ENCODE measurements around the gene ATAT1. TPM values are rescaled to one million over a fixed set of nuclear protein-coding genes. Genes with fewer than 3 reads are reported as not detected.

The ATAT1 gene
- total and polyA plus RNA-seq, 9 of the 15 experiments (the other 6 are each of a cell fraction or from before 2014, with no cell fraction given), result 0.65 to 5.8 (median 1.6) TPM

DNA sequence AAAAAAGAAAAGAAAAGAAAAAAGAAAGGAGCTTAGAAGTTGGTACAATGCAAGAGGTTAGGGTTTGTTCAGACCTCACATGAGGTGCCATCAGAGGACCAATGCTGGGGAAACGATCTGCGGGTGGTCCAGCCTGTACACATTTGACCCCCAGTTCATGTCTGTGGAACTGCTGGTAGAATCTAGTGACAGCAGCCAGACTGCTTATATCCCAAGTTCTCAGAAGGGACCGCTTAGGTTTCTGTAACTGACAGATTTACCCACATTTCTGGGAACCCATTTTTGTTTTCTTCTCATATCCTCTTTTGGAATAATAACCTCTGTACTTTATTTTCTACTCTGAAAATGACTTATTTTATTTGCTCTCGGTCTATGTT lies 55.1 kb downstream of the ATAT1 start:
- CTCF ChIA-PET (ENCODE audit: low intra/inter-chr PET ratio), result interaction anchor here (6.1 kb wide), 1 partner anchor 40 kb away, joined by 92 read pairs; the partner anchor contains the start of gene TUBB
- FAIRE-seq, result no peak
- TF ChIP-seq ZBTB5 (IDR thresholded peaks at IDR 0.05) (peak; percentile 80; the same call in 1 of the 2 replicates), ZNF764 (CRISPR knock-in tag; IDR thresholded peaks at IDR 0.05; ENCODE audit: low read depth) (0 out of 2 replicates have a peak, but pooled peaks have one; percentile 3), JUND (IDR thresholded peaks at IDR 0.05; ENCODE audit: borderline replicate concordance, low read depth, low read length) (no peak), JUND (tag; IDR thresholded peaks at IDR 0.05; ENCODE audit: borderline replicate concordance, low read depth, low read length) (no peak), NR2C1 (IDR thresholded peaks at IDR 0.05) (no peak), NR2C1 (tag; IDR thresholded peaks at IDR 0.05) (0 out of 2 replicates have a peak, but pooled peaks have one; percentile 12), ZFX (CRISPR knock-in tag; IDR thresholded peaks at IDR 0.05) (no peak), CBX3 (IDR thresholded peaks at IDR 0.05; ENCODE audit: borderline replicate concordance in 1 of 2, low read length in 2 of 2) (no peak), PRMT5 (CRISPR knock-in tag; IDR thresholded peaks at IDR 0.05) (no peak), TRIM28 (IDR thresholded peaks at IDR 0.05) (no peak), FOXK2 (conservative IDR thresholded peaks at IDR 0.05 in 1 of 2, IDR thresholded peaks at IDR 0.05 in 1 of 2; ENCODE audit: low read depth in 2 of 2) (peak in 1 of 2 experiments; percentile 41; a peak in 1 of 4 replicates), MECOM (CRISPR knock-in tag; IDR thresholded peaks at IDR 0.05) (no peak), RBFOX2 (IDR thresholded peaks at IDR 0.05; ENCODE audit: low read depth, low read length) (no peak), MTA2 (IDR thresholded peaks at IDR 0.05; ENCODE audit: low read depth) (0 out of 2 replicates have a peak, but pooled peaks have one; percentile 15), CEBPG (CRISPR knock-in tag; IDR thresholded peaks at IDR 0.05) (no peak), CEBPG (tag; conservative IDR thresholded peaks at IDR 0.05 in 1 of 2, IDR thresholded peaks at IDR 0.05 in 1 of 2) (no peak), ZNF75A (CRISPR knock-in tag; IDR thresholded peaks at IDR 0.05) (0 out of 2 replicates have a peak, but pooled peaks have one; percentile 33), KAT8 (IDR thresholded peaks at IDR 0.05; ENCODE audit: low read depth) (no peak), FIP1L1 (IDR thresholded peaks at IDR 0.05; ENCODE audit: low read depth, low read length, poor library complexity, severe bottlenecking) (no peak), ESRRA (IDR thresholded peaks at IDR 0.05; ENCODE audit: borderline replicate concordance, low read depth) (no peak)
- TF ChIP-seq, protein P1, sequence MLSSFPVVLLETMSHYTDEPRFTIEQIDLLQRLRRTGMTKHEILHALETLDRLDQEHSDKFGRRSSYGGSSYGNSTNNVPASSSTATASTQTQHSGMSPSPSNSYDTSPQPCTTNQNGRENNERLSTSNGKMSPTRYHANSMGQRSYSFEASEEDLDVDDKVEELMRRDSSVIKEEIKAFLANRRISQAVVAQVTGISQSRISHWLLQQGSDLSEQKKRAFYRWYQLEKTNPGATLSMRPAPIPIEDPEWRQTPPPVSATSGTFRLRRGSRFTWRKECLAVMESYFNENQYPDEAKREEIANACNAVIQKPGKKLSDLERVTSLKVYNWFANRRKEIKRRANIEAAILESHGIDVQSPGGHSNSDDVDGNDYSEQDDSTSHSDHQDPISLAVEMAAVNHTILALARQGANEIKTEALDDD (IDR thresholded peaks at IDR 0.05), result no peak

More for the DNA sequence above, 55.1 kb downstream of the ATAT1 start:
- no peak overlapping the region for H2AFZ ChIP-seq (ENCODE audit: low read depth, low read length)
- peaks cover 80% of the 10 kb centered on the region for H3K79me2 ChIP-seq (ENCODE audit: control insufficient read depth, insufficient read depth, low read length)
- in situ Hi-C loops (cut with MboI), result no loop called here
- H3K9me3 ChIP-seq (replicated peaks; ENCODE audit: control insufficient read depth, insufficient read depth, low read depth, low read length), result no peaks in the 10 kb centered on the region
- POLR2A ChIA-PET, result interaction anchor here (0.6 to 7.0 kb wide), 11 partner anchors 9 to 274 kb away, joined by 3 to 118 read pairs (median 4); partner anchors contain the start of genes DHX16, MDC1, MRPS18B and NRM
- WGBS (ENCODE audit: insufficient coverage, low coverage, missing lambda C conversion rate), result 7% methylated on average over 4 of the region's 4 CpGs
- no peaks in the 10 kb centered on the region for H3K27me3 ChIP-seq (ENCODE audit: control insufficient read depth in 2 of 2, insufficient read depth in 2 of 2, low read length in 2 of 2)
- intact Hi-C loops (cut with micrococcal nuclease), result loop anchor here (1.0 to 10.0 kb wide), 3 partner anchors 36 to 406 kb away; partner anchors contain the start of gene MDC1
- DNase-seq (ENCODE audit: extremely low read depth in 1 of 4, low spot score in 3 of 4) (no peak), ATAC-seq (no peak)
- H3K4me3 ChIP-seq, result peak overlapping the region; percentile 81
- H3K9me1 ChIP-seq (ENCODE audit: control insufficient read depth, insufficient read depth, low read length), result no peaks in the 10 kb centered on the region
- H3K4me2 ChIP-seq (ENCODE audit: insufficient read depth, low read length), result peak overlapping the region; percentile 97
- peak overlapping the region; percentile 76 to 81; a peak in 3 of 4 replicates for H3K9ac ChIP-seq (ENCODE audit: insufficient read depth in 1 of 2, low read depth in 2 of 2, low read length in 2 of 2)
- no TSS peak for BruUV-seq (replicated peaks)
- peaks cover 41 to 73% of the 10 kb centered on the region in 2 experiments for H3K4me1 ChIP-seq (replicated peaks in 1 of 2; ENCODE audit: control insufficient read depth in 2 of 2, insufficient read depth in 2 of 2, low read length in 2 of 2)
- H3K36me3 ChIP-seq (ENCODE audit: control insufficient read depth, insufficient read depth, low read length), result peaks cover 38% of the 10 kb centered on the region
- H4K20me1 ChIP-seq (replicated peaks; ENCODE audit: control insufficient read depth, insufficient read depth, low read length), result no peaks in the 10 kb centered on the region; the same call in 1 of the 2 replicates
- H3K27ac ChIP-seq (ENCODE audit: extremely low read depth, low read depth, low read length), result peak overlapping the region; percentile 88

All from K562 (cell line).